HepG2 (cell line): Measurements from ENCODE around the gene PLPPR3. TPM values are rescaled to one million over a fixed set of nuclear protein-coding genes. Genes with fewer than 3 reads are reported as not detected.

Experiments used
- CREM ChIP-seq, 2 experiments: sonication (generic) in 1 of 2; formaldehyde crosslinking in 1 of 2; IDR thresholded peaks; 2 replicates each; pipeline versions ENCODE4 v1.4.0 to v1.6.1; 2016 to 2020; ENCODE audit warnings: antibody characterized with exemption in 1 of 2, mild to moderate bottlenecking in 1 of 2, missing genetic modification reagents in 1 of 2
- HDAC6 ChIP-seq: fragments of 200-600 bp; sonication (generic); IDR thresholded peaks from 2 replicates; pipeline ENCODE4 v1.7.0; 2017; ENCODE audit warnings: mild to moderate bottlenecking, antibody characterized with exemption, low read length, low read depth
- IKZF1 ChIP-seq: fragments of 450-650 bp; IDR thresholded peaks from 2 replicates; pipeline ENCODE4 v1.7.1; 2016
- NFE2L1 ChIP-seq: sonication (generic); formaldehyde crosslinking; IDR thresholded peaks from 2 replicates; pipeline ENCODE4 v1.4.0; 2020; ENCODE audit warnings: missing genetic modification reagents, mild to moderate bottlenecking, borderline replicate concordance
- POLR2G ChIP-seq: fragments of 200-400 bp; formaldehyde crosslinking; IDR thresholded peaks from 2 replicates; pipeline ENCODE4 v1.6.1; 2018; ENCODE audit warnings: mild to moderate bottlenecking, low read depth, low read length, moderate library complexity
- RARA ChIP-seq: IDR thresholded peaks from 2 replicates; pipeline ENCODE4 v1.6.1; 2016; ENCODE audit warnings: missing genetic modification reagents, missing compliant biosample characterization
- SIN3A ChIP-seq: IDR thresholded peaks from 2 replicates; pipeline ENCODE4 v1.6.1; 2011; ENCODE audit warnings: low read depth, mild to moderate bottlenecking, control low read depth, low read length, borderline replicate concordance
- ZFX ChIP-seq: sonication (generic); formaldehyde crosslinking; IDR thresholded peaks from 2 replicates; pipeline ENCODE4 v1.4.0; 2020; ENCODE audit warnings: mild to moderate bottlenecking, low read depth, missing genetic modification reagents, moderate library complexity
- ZNF3 ChIP-seq: IDR thresholded peaks from 2 replicates; pipeline ENCODE4 v1.7.0; 2017; ENCODE audit warnings: inconsistent platforms
- ZNF543 ChIP-seq: sonication (generic); formaldehyde crosslinking; IDR thresholded peaks from 2 replicates; pipeline ENCODE4 v1.4.0; 2020; ENCODE audit warnings: mild to moderate bottlenecking, missing genetic modification reagents
- ZNF660 ChIP-seq: sonication (generic); formaldehyde crosslinking; IDR thresholded peaks from 2 replicates; pipeline ENCODE4 v1.5.1; 2020; ENCODE audit warnings: mild to moderate bottlenecking, low read depth, missing genetic modification reagents, borderline replicate concordance
- ZNF687 ChIP-seq: sonication (generic); formaldehyde crosslinking; IDR thresholded peaks from 2 replicates; pipeline ENCODE4 v1.5.1; 2020; ENCODE audit warnings: mild to moderate bottlenecking, missing genetic modification reagents, moderate library complexity
- ZNF746 ChIP-seq: sonication (generic); formaldehyde crosslinking; IDR thresholded peaks from 2 replicates; pipeline ENCODE4 v1.8.0; 2022; ENCODE audit warnings: mild to moderate bottlenecking, missing genetic modification reagents
- polyA plus RNA-seq, 8 experiments: library from polyadenylated mRNA; depleted of rRNA in 3 of 8; stranded (reverse) in 7 of 8; unstranded in 1 of 8; fragments of >200 nt; fragmentation: Illumina TruSeq in 4 of 8; extraction: Trizol in 4 of 8; gene quantifications; 2 replicates each; pipeline versions ENCODE4 v1.2.1 to v1.2.3, GENCODE V29; 2011 to 2016; ENCODE audit warnings: low read depth in 4 of 8, missing spikeins in 1 of 8, mixed read lengths in 1 of 8; ENCODE audit not compliant: insufficient read depth in 1 of 8
- total RNA-seq, 5 experiments: library from RNA; depleted of rRNA; stranded (reverse); fragments of >200 nt; fragmentation: Illumina TruSeq; extraction: Trizol; gene quantifications; 2 replicates each; pipeline ENCODE4 v1.2.3, GENCODE V29; 2016; ENCODE audit warnings: low read depth in 1 of 5
- TF ChIP-seq, protein P1 (sequence below): IDR thresholded peaks from 2 replicates; pipeline ENCODE4 v1.6.1; 2012; ENCODE audit warnings: inconsistent platforms

PLPPR3 gene
- total and polyA plus RNA-seq, 2 of the 13 experiments (the other 11 are each of a cell fraction or from before 2014, with no cell fraction given) = 0.07 to 0.16 TPM

- TF ChIP-seq ZNF687 (peak; percentile 57), SIN3A (peak; percentile 21; the same call in 1 of the 2 replicates), ZNF3 (no peak), POLR2G (peak; percentile 37; the same call in 1 of the 2 replicates), ZNF746 (CRISPR knock-in tag) (no peak), IKZF1 (no peak), CREM (IDR thresholded peaks at IDR 0.05) (peak; percentile 31; the same call in 1 of the 2 replicates), CREM (CRISPR knock-in tag; IDR thresholded peaks at IDR 0.05) (no peak), ZNF660 (CRISPR knock-in tag) (no peak), RARA (peak; percentile 85), NFE2L1 (CRISPR knock-in tag) (no peak), HDAC6 (no peak), ZFX (CRISPR knock-in tag) (peak; percentile 5; the same call in 1 of the 2 replicates), ZNF543 (CRISPR knock-in tag) (0 out of 2 replicates have a peak, but pooled peaks have one; percentile 8)
- TF ChIP-seq, protein P1, sequence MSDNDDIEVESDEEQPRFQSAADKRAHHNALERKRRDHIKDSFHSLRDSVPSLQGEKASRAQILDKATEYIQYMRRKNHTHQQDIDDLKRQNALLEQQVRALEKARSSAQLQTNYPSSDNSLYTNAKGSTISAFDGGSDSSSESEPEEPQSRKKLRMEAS = peak; percentile 33; the same call in 1 of the 2 replicates
- TF ChIP-seq, all 625 proteins: peak for 64
These were observed 22.5 kb downstream of the PLPPR3 start (continued) for GRCh38 chr19:799076-799881.
